ENCODE measurements around the gene KIF3B. TPM values are rescaled to one million over a fixed set of nuclear protein-coding genes. Genes with fewer than 3 reads are reported as not detected.

The KIF3B gene
- total and polyA plus RNA-seq, 12 donors, result 8.4 to 62.1 (median 28.6) TPM

- no peak overlapping the region for H3K4me3 ChIP-seq
- intact Hi-C loops (cut with DNase I), result no loop called here
- H3K27me3 ChIP-seq, result no peaks in the 10 kb centered on the region
- no peaks in the 10 kb centered on the region for H3K4me1 ChIP-seq (replicated peaks in 1 of 2)
- H3K36me3 ChIP-seq (replicated peaks in 1 of 2), result peaks cover 0 to 25% of the 10 kb centered on the region in 2 donors
- no peaks in the 10 kb centered on the region for H3K9me3 ChIP-seq (replicated peaks in 1 of 3)
- no peak for DNase-seq
- no peak overlapping the region for H3K27ac ChIP-seq
- TF ChIP-seq POLR2A (IDR thresholded peaks at IDR 0.05), result no peak
- TF ChIP-seq CTCF (IDR thresholded peaks at IDR 0.05), result no peak
- WGBS, 4 donors, result 56 to 91% (median 83%) methylated on average over 1 of the region's 1 CpG
These were observed 37.3 kb downstream of the KIF3B start for GRCh38 chr20:32314768-32315167.

GRCh38 chr20:32315399-32315798 is 37.9 kb downstream of the KIF3B start:
- Histone ChIP-seq H3K27ac (no peak overlapping the region), H3K4me1 (replicated peaks in 1 of 2) (no peaks in the 10 kb centered on the region), H3K36me3 (replicated peaks in 1 of 2) (peaks cover 0 to 19% of the 10 kb centered on the region in 2 donors), H3K4me3 (no peak overlapping the region), H3K27me3 (no peaks in the 10 kb centered on the region), H3K9me3 (replicated peaks in 1 of 3) (no peaks in the 10 kb centered on the region)
- TF ChIP-seq CTCF (IDR thresholded peaks at IDR 0.05) (no peak), POLR2A (IDR thresholded peaks at IDR 0.05) (no peak)
- WGBS, 4 donors, result 88 to 100% (median 94%) methylated on average over 3 of the region's 3 CpGs
- intact Hi-C loops (cut with DNase I), result no loop called here
- DNase-seq, result no peak

GRCh38 chr20:32315891-32316290 is 38.4 kb downstream of the KIF3B start:
- DNase-seq, result no peak
- WGBS, 4 donors, result 68 to 83% (median 80%) methylated on average over 2 of the region's 2 CpGs

GRCh38 chr20:32316667-32317066 is 39.2 kb downstream of the KIF3B start:
- intact Hi-C loops (cut with DNase I), result no loop called here
- H3K4me1 ChIP-seq (replicated peaks in 1 of 2), result no peaks in the 10 kb centered on the region
- TF ChIP-seq POLR2A (IDR thresholded peaks at IDR 0.05) (no peak), CTCF (IDR thresholded peaks at IDR 0.05) (no peak)
- DNase-seq, result no peak
- WGBS, 4 donors, result 94 to 98% (median 95%) methylated on average over 6 to 7 of the region's 7 CpGs
- H3K27me3 ChIP-seq, result no peaks in the 10 kb centered on the region
- H3K27ac ChIP-seq, result no peak overlapping the region
- no peaks in the 10 kb centered on the region for H3K9me3 ChIP-seq (replicated peaks in 1 of 3)
- H3K4me3 ChIP-seq, result no peak overlapping the region
- peaks cover 0 to 17% of the 10 kb centered on the region in 2 donors for H3K36me3 ChIP-seq (replicated peaks in 1 of 2)

More at GRCh38 chr20:32315891-32316290, 38.4 kb downstream of the KIF3B start:
- intact Hi-C loops (cut with DNase I), result no loop called here
- H3K4me3 ChIP-seq, result no peak overlapping the region
- H3K4me1 ChIP-seq (replicated peaks in 1 of 2), result no peaks in the 10 kb centered on the region
- peaks cover 0 to 17% of the 10 kb centered on the region in 2 donors for H3K36me3 ChIP-seq (replicated peaks in 1 of 2)
- H3K27me3 ChIP-seq, result no peaks in the 10 kb centered on the region
- no peak for TF ChIP-seq CTCF (IDR thresholded peaks at IDR 0.05)
- TF ChIP-seq POLR2A (IDR thresholded peaks at IDR 0.05), result no peak
- no peak overlapping the region for H3K27ac ChIP-seq
- no peaks in the 10 kb centered on the region for H3K9me3 ChIP-seq (replicated peaks in 1 of 3)

All from adrenal gland (tissue), 12 donors.